Eye (tissue), 1 donor: Measurements from ENCODE around the gene SLITRK5.
A peak's percentile ranks its signal among the peaks of the same experiment; 100 is the strongest.

Source experiments
- DNase-seq: peaks from one replicate; pipeline ENCODE4 v3.0.0-alpha.2; 2015

The SLITRK5 gene, protein sequence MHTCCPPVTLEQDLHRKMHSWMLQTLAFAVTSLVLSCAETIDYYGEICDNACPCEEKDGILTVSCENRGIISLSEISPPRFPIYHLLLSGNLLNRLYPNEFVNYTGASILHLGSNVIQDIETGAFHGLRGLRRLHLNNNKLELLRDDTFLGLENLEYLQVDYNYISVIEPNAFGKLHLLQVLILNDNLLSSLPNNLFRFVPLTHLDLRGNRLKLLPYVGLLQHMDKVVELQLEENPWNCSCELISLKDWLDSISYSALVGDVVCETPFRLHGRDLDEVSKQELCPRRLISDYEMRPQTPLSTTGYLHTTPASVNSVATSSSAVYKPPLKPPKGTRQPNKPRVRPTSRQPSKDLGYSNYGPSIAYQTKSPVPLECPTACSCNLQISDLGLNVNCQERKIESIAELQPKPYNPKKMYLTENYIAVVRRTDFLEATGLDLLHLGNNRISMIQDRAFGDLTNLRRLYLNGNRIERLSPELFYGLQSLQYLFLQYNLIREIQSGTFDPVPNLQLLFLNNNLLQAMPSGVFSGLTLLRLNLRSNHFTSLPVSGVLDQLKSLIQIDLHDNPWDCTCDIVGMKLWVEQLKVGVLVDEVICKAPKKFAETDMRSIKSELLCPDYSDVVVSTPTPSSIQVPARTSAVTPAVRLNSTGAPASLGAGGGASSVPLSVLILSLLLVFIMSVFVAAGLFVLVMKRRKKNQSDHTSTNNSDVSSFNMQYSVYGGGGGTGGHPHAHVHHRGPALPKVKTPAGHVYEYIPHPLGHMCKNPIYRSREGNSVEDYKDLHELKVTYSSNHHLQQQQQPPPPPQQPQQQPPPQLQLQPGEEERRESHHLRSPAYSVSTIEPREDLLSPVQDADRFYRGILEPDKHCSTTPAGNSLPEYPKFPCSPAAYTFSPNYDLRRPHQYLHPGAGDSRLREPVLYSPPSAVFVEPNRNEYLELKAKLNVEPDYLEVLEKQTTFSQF

DNA sequence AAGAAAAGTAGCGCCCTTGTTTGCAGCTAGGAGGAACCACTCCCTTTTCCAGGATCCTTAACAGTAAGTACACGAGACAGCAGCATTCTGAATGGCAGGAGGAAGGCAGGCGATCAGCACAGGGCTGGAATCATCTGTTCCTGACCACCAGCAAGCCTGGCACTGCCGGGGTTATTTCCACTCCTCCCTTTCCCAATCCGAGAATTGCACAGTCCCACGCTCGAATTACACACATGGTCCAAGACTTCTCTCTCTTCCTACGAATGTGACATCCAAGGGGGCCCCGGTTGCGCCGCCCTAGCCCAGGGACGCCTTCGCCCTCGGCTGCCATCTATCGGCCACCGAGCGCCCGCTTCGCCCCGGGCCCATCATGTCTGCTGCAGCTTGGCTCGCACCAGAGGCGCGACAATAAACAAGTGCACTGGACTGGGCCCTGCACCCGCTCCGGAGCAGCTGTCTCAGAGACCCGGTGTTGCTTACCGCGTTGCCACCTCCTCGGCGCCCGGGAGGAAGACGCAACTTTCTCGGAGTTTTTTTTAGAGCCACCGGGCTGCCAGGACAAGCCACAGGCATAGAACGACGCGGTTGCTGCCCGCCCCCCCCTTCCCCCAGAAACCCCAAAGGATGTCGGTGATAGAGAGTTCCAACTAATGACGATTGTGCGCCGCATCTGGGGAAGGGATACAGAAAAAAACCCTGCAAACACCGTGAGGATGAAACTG lies at the start of gene SLITRK5:
Gene SLITRK5 (plus strand): TSS at position 341 of the 722 bp plus-strand sequence. CDS start 4,018 bp downstream, outside the sequence.
- peak; percentile 97 for DNase-seq

DNA sequence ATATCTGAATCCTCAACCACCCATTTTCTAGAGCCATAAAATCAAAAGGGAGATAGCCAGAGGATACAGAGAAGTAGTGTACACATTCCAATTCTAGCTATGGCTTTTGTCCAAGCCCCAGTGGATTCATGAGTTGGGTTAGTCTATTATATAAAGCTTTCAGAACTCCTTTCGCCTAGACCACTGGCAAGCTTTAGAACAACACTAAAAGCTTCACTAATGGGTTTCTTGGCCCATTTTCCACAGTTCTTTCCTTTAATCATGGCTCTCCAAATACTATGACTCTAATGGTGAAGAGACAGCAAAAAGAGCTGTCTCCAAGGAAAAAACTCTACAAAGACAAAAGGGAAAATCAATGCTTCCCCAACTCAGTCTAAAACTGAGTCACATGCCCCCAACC lies 48.2 kb upstream of the SLITRK5 start:
- DNase-seq = no peak

DNA sequence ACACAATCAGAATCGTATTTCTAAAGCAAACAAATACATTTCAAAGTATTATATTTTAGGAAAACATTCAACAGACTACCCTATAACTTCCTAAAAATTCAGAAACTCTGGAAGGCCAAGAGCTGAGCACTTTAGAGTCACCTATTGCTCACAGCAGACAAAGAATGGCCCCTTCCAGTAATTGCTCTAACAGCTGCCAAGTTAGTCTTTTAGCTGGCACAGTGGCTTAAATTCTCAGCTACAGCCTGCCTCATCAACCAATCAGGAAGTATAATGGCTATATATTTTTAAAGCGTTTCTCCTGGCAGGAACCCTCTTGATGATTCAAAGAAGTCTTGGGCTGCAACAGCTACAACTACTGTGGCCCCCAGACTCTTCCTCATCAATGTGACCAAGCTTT lies 14.9 kb upstream of the SLITRK5 start:
- DNase-seq = peak; percentile 49

DNA sequence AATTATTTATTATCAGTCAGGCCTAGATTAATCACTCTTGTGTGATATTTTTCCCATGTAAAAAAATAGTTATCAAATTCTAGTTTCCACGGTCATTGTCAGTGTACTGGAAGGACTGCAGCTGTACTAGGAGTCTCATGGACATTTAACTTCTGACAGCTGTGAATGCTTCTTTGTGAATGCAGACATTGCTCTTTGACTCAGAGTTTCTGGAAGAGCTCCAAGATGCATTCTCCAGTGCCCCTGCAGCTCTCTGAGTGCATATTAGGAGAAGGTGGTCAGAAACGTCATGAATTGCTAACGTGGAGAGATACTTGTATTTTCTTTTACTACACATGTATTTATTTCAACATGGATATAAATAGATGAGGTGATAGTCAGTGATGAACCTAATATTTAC lies 9.7 kb upstream of the SLITRK5 start:
- peak; percentile 52 for DNase-seq

DNA sequence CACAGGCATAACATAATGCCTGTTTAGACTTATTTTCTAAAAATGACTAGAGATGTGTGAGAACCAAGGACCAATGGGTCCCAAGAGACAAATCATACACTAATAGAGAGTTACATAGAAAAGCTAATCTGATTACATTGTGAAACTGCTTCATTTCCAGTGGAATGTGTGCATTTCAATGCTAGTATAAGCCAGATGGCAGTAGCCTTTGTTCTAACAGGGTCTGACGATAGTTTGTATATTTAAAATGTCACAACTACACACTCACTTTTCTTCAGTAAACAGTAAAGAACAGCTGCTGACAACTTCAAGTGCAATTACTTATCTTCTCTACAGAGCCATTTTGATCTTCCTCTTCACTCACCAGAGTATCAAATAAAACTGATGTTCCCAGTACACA lies 4.3 kb upstream of the SLITRK5 start:
- DNase-seq = no peak

DNA sequence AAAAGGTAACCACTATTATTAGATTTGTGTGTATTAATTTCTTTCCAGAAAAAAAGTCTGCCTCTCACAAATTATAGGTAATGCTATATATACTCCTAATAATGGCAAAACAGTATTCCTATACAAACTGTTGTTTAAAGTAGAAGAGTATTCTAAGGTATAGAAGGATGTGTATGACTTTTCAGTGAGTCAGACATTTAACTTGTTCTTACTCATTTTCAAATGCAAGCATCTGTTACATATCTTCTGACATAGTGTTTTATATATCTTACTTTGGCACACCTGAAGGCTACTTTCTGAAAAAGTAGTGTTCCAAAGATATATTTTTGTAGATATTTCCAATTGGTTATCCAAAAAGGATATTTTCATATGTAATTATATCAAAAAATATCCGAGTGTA lies 3.5 kb upstream of the SLITRK5 start:
- no peak for DNase-seq

DNA sequence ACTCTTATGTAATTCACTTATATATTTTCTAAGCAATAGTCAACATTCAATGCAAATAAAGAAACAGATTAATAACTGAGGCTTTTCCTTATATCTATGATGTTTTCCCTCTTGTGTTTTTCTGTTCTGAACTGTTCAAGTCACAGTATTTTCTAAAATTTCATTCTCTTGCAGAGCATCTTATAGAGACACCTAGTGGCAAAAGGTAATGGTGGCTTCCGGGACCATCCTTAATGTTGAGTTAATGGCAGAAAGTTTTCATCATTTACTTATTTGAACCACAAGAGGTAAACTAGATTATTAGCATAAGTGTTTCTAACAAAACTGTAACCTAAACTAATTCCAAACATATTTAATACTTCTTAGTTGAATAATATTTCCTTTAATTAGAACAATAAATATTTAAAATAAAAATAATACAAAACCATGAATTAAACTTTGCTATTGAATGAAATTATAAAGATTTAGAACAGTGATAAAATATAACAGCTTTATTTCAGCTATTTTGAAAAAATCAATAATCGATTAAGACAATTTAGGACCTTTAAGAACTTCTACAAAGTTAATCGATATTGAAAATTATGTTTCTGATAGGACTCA lies 1.7 kb upstream of the SLITRK5 start:
- peak; percentile 82 for DNase-seq

DNA sequence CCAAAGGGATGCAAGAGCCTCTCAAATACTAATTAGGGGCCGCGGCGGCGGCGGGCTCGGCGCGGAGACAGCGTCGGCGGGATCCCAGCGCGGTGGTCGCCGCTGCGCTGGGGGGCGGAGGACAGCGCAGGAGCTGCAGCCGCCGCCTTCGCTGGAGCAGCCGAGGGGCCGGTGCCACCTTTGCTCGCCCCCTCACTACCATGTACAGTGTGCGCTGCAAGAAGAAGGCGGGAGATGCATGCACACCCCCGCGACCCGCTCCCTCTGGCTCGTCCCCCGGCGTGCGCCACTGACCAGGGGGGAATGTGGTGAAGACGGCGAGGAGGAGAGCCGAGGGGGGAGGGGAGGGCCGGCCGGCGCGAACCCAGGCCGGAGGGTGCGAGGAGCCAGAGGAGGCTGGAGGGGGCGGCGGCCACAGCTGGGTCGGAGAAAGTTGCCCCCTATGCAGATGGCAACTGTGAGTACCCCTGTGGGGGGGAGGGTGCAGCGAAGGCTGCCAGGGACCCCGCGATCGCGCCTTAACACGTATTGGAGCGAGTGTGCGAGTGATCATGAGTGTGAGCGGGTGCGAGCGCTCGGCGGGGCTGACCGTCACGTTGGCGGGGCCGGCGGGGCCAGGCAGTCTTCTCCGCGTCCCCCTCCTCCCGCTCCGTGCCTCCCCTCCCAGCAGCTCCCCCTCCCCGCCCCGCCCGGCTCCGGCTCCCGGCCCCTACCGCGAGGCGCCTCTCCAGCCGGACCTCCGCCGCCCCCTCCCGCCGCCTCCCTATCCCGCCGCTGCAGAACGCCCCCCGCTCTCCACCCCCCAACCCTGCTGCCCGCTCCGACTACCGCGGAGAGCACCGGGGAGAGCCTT lies 808 bp downstream of the SLITRK5 start:
- peak; percentile 77 for DNase-seq

DNA sequence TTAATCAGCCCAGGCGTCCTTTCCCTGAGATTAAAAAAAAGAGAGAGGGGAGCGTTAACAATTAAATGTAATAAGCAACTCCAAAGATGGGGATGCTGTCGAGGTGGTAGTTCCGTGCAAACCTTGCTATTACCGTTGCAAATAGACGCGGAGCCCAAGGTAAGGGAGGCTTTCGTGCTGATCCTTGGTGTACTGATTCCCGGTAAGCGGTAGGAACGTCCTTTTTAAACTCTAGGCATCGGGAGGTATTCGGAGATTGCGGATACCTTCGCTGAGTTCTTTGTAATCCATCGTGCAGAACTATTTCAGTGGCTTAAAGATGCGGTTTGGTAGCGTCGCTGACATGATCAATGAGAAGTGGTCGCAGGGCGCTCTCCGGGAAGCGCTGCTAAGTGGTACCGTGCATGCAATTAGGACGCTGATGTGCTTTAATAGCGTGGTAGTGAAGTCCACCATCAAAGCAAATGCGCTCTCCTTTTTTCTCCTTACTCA lies 3.1 kb downstream of the SLITRK5 start:
- peak; percentile 77 for DNase-seq

DNA sequence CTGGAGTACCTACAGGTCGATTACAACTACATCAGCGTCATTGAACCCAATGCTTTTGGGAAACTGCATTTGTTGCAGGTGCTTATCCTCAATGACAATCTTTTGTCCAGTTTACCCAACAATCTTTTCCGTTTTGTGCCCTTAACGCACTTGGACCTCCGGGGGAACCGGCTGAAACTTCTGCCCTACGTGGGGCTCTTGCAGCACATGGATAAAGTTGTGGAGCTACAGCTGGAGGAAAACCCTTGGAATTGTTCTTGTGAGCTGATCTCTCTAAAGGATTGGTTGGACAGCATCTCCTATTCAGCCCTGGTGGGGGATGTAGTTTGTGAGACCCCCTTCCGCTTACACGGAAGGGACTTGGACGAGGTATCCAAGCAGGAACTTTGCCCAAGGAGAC lies 4.7 kb downstream of the SLITRK5 start:
- DNase-seq = no peak

DNA sequence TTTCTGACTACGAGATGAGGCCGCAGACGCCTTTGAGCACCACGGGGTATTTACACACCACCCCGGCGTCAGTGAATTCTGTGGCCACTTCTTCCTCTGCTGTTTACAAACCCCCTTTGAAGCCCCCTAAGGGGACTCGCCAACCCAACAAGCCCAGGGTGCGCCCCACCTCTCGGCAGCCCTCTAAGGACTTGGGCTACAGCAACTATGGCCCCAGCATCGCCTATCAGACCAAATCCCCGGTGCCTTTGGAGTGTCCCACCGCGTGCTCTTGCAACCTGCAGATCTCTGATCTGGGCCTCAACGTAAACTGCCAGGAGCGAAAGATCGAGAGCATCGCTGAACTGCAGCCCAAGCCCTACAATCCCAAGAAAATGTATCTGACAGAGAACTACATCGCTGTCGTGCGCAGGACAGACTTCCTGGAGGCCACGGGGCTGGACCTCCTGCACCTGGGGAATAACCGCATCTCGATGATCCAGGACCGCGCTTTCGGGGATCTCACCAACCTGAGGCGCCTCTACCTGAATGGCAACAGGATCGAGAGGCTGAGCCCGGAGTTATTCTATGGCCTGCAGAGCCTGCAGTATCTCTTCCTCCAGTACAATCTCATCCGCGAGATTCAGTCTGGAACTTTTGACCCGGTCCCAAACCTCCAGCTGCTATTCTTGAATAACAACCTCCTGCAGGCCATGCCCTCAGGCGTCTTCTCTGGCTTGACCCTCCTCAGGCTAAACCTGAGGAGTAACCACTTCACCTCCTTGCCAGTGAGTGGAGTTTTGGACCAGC lies 5.3 kb downstream of the SLITRK5 start:
- no peak for DNase-seq

DNA sequence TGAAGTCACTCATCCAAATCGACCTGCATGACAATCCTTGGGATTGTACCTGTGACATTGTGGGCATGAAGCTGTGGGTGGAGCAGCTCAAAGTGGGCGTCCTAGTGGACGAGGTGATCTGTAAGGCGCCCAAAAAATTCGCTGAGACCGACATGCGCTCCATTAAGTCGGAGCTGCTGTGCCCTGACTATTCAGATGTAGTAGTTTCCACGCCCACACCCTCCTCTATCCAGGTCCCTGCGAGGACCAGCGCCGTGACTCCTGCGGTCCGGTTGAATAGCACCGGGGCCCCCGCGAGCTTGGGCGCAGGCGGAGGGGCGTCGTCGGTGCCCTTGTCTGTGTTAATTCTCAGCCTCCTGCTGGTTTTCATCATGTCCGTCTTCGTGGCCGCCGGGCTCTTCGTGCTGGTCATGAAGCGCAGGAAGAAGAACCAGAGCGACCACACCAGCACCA lies 5.9 kb downstream of the SLITRK5 start:
- DNase-seq = no peak

DNA sequence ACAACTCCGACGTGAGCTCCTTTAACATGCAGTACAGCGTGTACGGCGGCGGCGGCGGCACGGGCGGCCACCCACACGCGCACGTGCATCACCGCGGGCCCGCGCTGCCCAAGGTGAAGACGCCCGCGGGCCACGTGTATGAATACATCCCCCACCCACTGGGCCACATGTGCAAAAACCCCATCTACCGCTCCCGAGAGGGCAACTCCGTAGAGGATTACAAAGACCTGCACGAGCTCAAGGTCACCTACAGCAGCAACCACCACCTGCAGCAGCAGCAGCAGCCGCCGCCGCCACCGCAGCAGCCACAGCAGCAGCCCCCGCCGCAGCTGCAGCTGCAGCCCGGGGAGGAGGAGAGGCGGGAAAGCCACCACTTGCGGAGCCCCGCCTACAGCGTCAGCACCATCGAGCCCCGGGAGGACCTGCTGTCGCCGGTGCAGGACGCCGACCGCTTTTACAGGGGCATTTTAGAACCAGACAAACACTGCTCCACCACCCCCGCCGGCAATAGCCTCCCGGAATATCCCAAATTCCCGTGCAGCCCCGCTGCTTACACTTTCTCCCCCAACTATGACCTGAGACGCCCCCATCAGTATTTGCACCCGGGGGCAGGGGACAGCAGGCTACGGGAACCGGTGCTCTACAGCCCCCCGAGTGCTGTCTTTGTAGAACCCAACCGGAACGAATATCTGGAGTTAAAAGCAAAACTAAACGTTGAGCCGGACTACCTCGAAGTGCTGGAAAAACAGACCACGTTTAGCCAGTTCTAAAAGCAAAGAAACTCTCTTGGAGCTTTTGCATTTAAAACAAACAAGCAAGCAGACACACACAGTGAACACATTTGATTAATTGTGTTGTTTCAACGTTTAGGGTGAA lies 6.6 kb downstream of the SLITRK5 start:
- DNase-seq = peak; percentile 76

DNA sequence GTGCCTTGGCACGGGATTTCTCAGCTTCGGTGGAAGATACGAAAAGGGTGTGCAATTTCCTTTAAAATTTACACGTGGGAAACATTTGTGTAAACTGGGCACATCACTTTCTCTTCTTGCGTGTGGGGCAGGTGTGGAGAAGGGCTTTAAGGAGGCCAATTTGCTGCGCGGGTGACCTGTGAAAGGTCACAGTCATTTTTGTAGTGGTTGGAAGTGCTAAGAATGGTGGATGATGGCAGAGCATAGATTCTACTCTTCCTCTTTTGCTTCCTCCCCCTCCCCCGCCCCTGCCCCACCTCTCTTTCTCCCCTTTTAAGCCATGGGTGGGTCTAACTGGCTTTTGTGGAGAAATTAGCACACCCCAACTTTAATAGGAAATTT lies 7.2 kb downstream of the SLITRK5 start:
- no peak for DNase-seq

DNA sequence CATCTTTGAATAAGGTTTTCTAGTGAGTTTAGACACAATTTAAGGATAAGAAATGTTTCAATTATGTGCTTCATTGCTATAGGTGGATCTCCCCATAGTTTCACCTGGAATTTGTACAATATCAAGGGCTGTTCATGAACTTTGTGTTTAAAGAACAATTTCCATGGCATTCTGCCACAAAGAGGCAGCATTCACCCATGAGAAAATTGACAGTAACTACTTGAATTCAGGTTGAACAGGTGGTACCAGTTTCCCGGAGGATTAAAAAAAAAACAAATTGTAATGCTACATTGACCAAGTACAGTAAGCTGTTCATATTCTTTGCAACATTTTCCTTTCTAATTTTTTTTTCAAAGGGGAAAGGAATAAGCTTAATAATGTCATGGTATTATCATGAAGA lies 9.1 kb downstream of the SLITRK5 start:
- peak; percentile 75 for DNase-seq

DNA sequence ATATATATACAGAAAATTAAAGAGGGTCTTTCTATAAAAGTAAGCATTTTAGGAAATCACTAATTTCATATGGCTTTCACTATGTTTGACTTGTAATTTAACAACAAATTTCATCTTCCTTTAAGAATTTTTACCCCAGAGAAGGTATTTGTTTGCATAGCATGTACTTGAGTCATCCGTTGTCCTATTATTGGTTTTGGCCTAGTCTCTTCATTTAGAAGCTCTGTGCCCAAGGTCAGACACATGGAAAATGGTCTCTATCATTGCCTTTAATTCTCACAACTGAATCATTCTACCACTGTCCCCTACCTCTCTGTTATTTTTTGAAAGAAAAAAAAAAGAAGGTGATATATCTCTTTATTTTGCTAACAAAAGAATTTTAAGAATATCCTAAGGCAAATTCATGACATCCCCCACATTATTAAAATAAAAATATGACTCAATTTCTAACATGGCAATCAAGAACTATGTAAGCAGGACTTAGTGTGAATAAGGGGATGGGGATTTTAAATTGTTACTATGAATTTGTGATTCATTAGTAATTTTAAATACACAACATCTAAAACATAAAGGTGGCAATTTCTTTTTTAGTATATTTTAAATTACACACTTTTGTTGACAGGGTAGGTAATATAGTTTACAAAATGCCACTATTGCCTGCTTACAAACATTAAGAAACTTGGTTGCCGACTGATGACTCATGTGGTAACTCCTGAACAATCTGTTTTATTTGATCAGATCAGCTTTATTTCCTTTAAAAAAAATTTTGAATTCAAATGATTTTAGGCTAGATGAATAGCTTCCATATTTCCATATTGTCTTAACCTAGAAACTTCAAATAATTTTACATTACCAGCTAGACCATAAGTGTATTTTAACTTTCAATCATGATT lies 13.9 kb downstream of the SLITRK5 start:
- no peak for DNase-seq

DNA sequence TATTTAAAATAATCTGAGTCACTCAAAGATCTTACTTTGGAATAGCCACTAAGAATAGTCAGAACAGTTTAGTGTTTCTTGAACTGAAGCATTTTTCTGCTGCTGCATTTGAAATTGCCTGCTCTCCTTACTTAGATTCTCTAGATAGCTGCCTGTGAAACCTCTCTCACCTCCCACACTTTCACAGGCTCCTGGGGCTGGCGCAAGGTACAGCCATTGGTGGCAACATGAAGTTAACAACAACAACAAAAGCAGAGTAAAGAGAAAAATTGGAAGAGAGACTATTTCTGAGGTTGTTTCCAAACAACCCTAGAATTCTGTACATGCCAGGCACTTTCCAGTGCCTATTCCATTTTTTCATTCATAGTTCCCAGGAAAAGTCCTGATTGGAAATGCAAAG lies 25.3 kb downstream of the SLITRK5 start:
- no peak for DNase-seq

DNA sequence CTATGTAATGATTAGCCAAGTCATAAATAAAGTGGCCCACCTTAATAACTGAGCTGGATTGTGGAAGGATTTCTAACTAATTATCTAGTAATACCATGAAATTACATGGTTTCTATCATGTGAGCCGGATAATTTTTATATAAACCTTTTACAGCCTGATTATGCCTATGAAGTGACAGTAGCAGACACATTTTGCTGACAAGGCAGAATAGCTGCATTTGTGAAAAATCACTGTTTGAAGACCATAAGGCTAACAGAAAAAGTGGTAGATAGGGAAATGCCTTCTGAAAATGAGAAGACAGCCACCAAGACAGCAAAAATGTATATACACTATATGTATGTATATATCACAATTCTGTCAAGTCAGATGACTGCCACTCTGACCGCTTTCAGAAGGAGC lies 27.1 kb downstream of the SLITRK5 start:
- no peak for DNase-seq

DNA sequence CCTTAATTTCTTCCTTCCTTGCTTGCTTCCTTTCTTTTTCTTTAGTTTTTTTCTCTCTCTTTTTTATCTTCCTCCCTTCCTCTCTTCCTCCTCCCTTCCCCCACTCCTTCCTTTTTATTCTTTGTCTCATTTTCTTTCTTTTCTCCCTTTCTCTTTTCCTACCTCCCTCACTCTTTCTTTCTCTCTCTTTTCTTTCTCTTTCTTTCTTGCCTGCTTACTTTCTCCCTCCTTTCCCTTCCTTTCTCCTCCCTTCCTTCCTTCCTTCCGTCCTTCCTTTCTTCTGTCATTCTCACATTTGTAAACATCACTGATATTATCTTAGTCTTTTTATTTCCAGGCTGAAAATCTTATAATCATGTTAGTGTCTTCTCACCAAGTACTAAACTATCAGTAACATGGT lies 38.8 kb downstream of the SLITRK5 start:
- DNase-seq = no peak
